K562 (cell line): Measurements from ENCODE around the gene VPS4B. TPM values are rescaled to one million over a fixed set of nuclear protein-coding genes. Genes with fewer than 3 reads are reported as not detected.

Experiments
- C11orf30 ChIP-seq: fragments of 450-650 bp; IDR thresholded peaks from 2 replicates; pipeline ENCODE4 v1.6.1; 2016; ENCODE audit warnings: low read depth, mild to moderate bottlenecking
- DIDO1 ChIP-seq: fragments of 450-650 bp; IDR thresholded peaks from 2 replicates; pipeline ENCODE4 v1.6.1; 2016; ENCODE audit warnings: low read depth, missing biosample characterization, missing genetic modification characterization
- E2F4 ChIP-seq: sonication (generic); formaldehyde crosslinking; IDR thresholded peaks from 2 replicates; pipeline ENCODE4 v1.8.0; 2022; ENCODE audit warnings: mild to moderate bottlenecking, low read depth, missing genetic modification reagents
- ELF1 ChIP-seq: fragments of 200-800 bp; sonication (Bioruptor generic); IDR thresholded peaks from 2 replicates; pipeline ENCODE4 v1.6.1; 2016; ENCODE audit warnings: missing genetic modification characterization, missing compliant biosample characterization
- EP300 ChIP-seq: IDR thresholded peaks from 2 replicates; pipeline ENCODE4 v1.6.1; 2012; ENCODE audit warnings: low read length, improper control_type of control experiment
- ETS2 ChIP-seq: IDR thresholded peaks from 2 replicates; pipeline ENCODE4 v1.6.1; 2016; ENCODE audit warnings: borderline replicate concordance, missing genetic modification characterization, mild to moderate bottlenecking, moderate library complexity, missing compliant biosample characterization; ENCODE audit not compliant: poor library complexity, severe bottlenecking
- HDAC3 ChIP-seq: fragments of 450-650 bp; IDR thresholded peaks from 2 replicates; pipeline ENCODE4 v1.6.1; 2018; ENCODE audit warnings: borderline replicate concordance, mild to moderate bottlenecking, moderate library complexity; ENCODE audit not compliant: partially characterized antibody
- HIVEP1 ChIP-seq: fragments of 250-450 bp; sonication (Bioruptor Pico); IDR thresholded peaks from 2 replicates; pipeline ENCODE4 v1.4.0; 2020; ENCODE audit warnings: mild to moderate bottlenecking
- MEIS2 ChIP-seq: fragments of 450-650 bp; IDR thresholded peaks from 2 replicates; pipeline ENCODE4 v1.6.1; 2014; ENCODE audit warnings: mild to moderate bottlenecking; ENCODE audit not compliant: partially characterized antibody
- PHB2 ChIP-seq: fragments of 450-650 bp; IDR thresholded peaks from 2 replicates; pipeline ENCODE4 v1.6.1; 2017; ENCODE audit warnings: low read depth
- PKNOX1 ChIP-seq: fragments of 450-650 bp; IDR thresholded peaks from 2 replicates; pipeline ENCODE4 v1.6.1; 2016
- RBM17 ChIP-seq: fragments of 200-400 bp; formaldehyde crosslinking; IDR thresholded peaks from 2 replicates; pipeline ENCODE4 v1.6.1; 2017; ENCODE audit warnings: low read depth, mild to moderate bottlenecking, low read length, borderline replicate concordance
- SMARCA4 ChIP-seq: fragments of 450-650 bp; IDR thresholded peaks from 2 replicates; pipeline ENCODE4 v1.6.1; 2016
- STAT5B ChIP-seq: fragments of 250-450 bp; sonication (Bioruptor Pico); IDR thresholded peaks from 2 replicates; pipeline ENCODE4 v1.8.0; 2021; ENCODE audit warnings: mild to moderate bottlenecking, inconsistent platforms
- TFAM ChIP-seq: fragments of 250-450 bp; sonication (Bioruptor Pico); conservative IDR thresholded peaks from 2 replicates; pipeline ENCODE4 v1.5.0; 2021; ENCODE audit warnings: mild to moderate bottlenecking, moderate library complexity
- ZFX ChIP-seq: sonication (generic); formaldehyde crosslinking; IDR thresholded peaks from 2 replicates; pipeline ENCODE4 v1.8.0; 2022; ENCODE audit warnings: mild to moderate bottlenecking, missing genetic modification reagents, moderate library complexity
- ZNF224 ChIP-seq: sonication (generic); formaldehyde crosslinking; IDR thresholded peaks from 2 replicates; pipeline ENCODE4 v1.8.0; 2022; ENCODE audit warnings: mild to moderate bottlenecking, missing genetic modification reagents
- ZNF282 ChIP-seq: sonication (generic); formaldehyde crosslinking; IDR thresholded peaks from 2 replicates; pipeline ENCODE4 v1.8.1; 2023; ENCODE audit warnings: missing genetic modification reagents
- polyA plus RNA-seq, 8 experiments: library from polyadenylated mRNA; depleted of rRNA in 4 of 8; stranded (reverse) in 5 of 8; unstranded in 3 of 8; fragments of >200 nt; fragmentation: Nextera tagmentation in 2 of 8; fragmentation: Illumina TruSeq in 1 of 8; extraction: Ambion mirVana in 2 of 8; extraction: Trizol in 1 of 8; gene quantifications; 2 replicates each; pipeline versions ENCODE4 v1.2.1 to v1.2.3, GENCODE V29; 2011 to 2014; ENCODE audit warnings: inconsistent platforms in 1 of 8, missing spikeins in 1 of 8
- total RNA-seq, 7 experiments: library from RNA; depleted of rRNA in 6 of 7; stranded (reverse); fragments of >200 nt in 6 of 7; fragmentation: Illumina TruSeq in 2 of 7; extraction: Trizol in 2 of 7; gene quantifications; 2 replicates each; pipeline versions ENCODE4 v1.2.1 to v1.2.3, GENCODE V29; 2011 to 2021; ENCODE audit warnings: low replicate concordance in 1 of 7
- TF ChIP-seq, protein P1 (sequence below): IDR thresholded peaks from 3 replicates; pipeline ENCODE4 v1.6.1; 2011; ENCODE audit warnings: borderline replicate concordance, mild to moderate bottlenecking, moderate library complexity; ENCODE audit not compliant: insufficient read length; ENCODE audit errors: extremely low read depth
- TF ChIP-seq, protein P2 (sequence below): fragments of 450-650 bp; formaldehyde crosslinking; IDR thresholded peaks from 2 replicates; pipeline ENCODE4 v1.4.0; 2020; ENCODE audit warnings: mild to moderate bottlenecking, moderate library complexity
- TF ChIP-seq, protein P3 (sequence below): sonication (generic); formaldehyde crosslinking; IDR thresholded peaks from 2 replicates; pipeline ENCODE4 v1.8.0; 2022; ENCODE audit warnings: missing genetic modification reagents, mild to moderate bottlenecking, borderline replicate concordance

The VPS4B gene
- total and polyA plus RNA-seq, 9 of the 15 experiments (the other 6 are each of a cell fraction or from before 2014, with no cell fraction given), result 7.3 to 16.4 (median 10.4) TPM

DNA sequence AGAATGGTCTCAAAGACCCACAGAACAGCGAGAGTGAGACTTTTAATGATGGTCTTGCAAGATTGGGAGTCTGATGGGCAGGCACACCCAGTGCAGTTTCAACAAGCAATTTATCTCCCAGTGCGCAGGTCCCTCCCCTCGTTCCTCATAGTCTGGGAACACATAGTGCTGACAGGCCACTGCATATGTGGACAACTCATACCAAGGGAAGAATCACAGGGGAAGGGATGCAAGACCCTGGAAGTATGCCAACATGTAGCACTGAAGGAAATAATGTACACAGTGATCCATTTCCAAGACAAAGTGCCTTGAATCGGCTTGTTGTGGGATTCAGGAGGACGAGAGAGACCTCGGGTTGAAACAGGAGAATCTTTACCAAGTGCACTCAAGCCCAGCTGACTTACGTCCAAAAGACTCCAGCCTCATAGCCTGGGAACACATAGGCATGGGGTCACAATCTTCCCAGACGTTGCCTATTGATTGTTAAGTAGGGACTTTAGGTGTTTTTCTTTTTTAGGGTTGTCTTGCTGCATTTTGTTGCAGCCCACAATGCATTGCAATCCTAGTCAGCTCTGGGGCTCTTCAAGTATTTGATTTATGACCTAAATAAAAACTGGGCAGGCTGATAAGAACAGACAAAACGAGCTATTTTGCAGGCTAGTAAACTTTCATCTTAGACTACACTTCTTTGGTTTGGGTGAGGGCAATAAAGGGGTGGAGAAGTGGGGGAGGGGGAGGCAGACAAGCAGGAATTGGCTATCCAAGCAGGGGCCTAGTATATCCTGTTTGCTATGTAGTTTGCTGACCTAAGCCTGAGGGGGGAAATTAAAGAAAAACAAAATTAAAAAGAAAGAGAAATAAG is 29.8 kb upstream of the VPS4B start (continued):
- TF ChIP-seq MEIS2 (peak; percentile 62), DIDO1 (tag) (no peak), PKNOX1 (peak; percentile 43; the same call in 1 of the 2 replicates), RBM17 (no peak), ETS2 (tag) (no peak), E2F4 (CRISPR knock-in tag) (no peak), HIVEP1 (CRISPR knock-in tag) (no peak), PHB2 (no peak), HDAC3 (no peak), SMARCA4 (no peak), ZNF224 (CRISPR knock-in tag) (no peak), ELF1 (tag) (no peak), EP300 (no peak), ZNF282 (CRISPR knock-in tag) (no peak), TFAM (no peak), C11orf30 (no peak), ZFX (no peak), STAT5B (CRISPR knock-in tag) (no peak)
- TF ChIP-seq, protein P1, sequence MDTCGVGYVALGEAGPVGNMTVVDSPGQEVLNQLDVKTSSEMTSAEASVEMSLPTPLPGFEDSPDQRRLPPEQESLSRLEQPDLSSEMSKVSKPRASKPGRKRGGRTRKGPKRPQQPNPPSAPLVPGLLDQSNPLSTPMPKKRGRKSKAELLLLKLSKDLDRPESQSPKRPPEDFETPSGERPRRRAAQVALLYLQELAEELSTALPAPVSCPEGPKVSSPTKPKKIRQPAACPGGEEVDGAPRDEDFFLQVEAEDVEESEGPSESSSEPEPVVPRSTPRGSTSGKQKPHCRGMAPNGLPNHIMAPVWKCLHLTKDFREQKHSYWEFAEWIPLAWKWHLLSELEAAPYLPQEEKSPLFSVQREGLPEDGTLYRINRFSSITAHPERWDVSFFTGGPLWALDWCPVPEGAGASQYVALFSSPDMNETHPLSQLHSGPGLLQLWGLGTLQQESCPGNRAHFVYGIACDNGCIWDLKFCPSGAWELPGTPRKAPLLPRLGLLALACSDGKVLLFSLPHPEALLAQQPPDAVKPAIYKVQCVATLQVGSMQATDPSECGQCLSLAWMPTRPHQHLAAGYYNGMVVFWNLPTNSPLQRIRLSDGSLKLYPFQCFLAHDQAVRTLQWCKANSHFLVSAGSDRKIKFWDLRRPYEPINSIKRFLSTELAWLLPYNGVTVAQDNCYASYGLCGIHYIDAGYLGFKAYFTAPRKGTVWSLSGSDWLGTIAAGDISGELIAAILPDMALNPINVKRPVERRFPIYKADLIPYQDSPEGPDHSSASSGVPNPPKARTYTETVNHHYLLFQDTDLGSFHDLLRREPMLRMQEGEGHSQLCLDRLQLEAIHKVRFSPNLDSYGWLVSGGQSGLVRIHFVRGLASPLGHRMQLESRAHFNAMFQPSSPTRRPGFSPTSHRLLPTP, result no peak
- TF ChIP-seq, protein P2, sequence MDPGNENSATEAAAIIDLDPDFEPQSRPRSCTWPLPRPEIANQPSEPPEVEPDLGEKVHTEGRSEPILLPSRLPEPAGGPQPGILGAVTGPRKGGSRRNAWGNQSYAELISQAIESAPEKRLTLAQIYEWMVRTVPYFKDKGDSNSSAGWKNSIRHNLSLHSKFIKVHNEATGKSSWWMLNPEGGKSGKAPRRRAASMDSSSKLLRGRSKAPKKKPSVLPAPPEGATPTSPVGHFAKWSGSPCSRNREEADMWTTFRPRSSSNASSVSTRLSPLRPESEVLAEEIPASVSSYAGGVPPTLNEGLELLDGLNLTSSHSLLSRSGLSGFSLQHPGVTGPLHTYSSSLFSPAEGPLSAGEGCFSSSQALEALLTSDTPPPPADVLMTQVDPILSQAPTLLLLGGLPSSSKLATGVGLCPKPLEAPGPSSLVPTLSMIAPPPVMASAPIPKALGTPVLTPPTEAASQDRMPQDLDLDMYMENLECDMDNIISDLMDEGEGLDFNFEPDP (CRISPR knock-in tag), result no peak
- TF ChIP-seq, protein P3, sequence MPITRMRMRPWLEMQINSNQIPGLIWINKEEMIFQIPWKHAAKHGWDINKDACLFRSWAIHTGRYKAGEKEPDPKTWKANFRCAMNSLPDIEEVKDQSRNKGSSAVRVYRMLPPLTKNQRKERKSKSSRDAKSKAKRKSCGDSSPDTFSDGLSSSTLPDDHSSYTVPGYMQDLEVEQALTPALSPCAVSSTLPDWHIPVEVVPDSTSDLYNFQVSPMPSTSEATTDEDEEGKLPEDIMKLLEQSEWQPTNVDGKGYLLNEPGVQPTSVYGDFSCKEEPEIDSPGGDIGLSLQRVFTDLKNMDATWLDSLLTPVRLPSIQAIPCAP (CRISPR knock-in tag), result no peak
